ENCODE measurements around the gene S100PBP.

The S100PBP gene

GRCh38 chr1:32888677-32889420 is 71.4 kb downstream of the S100PBP start:
- DNase-seq: no peak

DNA sequence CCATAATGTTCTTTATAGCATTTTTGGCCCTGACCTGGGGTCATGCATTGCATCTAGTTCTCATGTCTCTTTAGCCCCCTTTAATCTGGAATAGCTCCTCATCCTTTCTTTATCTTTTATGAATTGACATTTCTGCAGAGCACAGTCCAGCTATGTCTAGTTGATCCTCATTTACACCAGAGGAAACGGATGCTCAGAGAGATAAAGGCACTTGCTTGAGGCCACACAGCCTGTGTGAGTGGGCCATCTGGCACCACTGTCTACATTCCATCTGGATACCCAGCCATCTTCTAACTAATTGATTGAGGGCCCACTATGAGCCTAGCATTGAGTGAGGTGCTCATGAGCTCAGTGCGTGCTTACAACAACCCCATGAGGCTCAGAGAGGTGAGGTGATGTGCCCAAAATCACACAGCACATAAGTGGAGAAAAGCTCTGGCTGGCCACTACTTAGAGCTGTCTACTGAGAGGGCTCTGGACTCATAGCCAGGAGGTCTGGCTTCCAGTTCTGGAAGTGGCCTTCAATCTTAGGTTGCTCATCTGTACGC is 72.4 kb downstream of the S100PBP start:
- DNase-seq: no peak

GRCh38 chr1:32890516-32891240 is 73.2 kb downstream of the S100PBP start:
- no peak for DNase-seq

GRCh38 chr1:32891241-32891570 is 73.8 kb downstream of the S100PBP start:
- no peak for DNase-seq

- DNase-seq: no peak
Observed at GRCh38 chr1:32891630-32892029, 74.2 kb downstream of the S100PBP start.

GRCh38 chr1:32892368-32893197 is 75.1 kb downstream of the S100PBP start:
- DNase-seq: peak; percentile 48

- DNase-seq: no peak
Observed at GRCh38 chr1:32893198-32894018, 76.0 kb downstream of the S100PBP start.

- no peak for DNase-seq
Observed at GRCh38 chr1:32894019-32894600, 76.7 kb downstream of the S100PBP start.

DNA sequence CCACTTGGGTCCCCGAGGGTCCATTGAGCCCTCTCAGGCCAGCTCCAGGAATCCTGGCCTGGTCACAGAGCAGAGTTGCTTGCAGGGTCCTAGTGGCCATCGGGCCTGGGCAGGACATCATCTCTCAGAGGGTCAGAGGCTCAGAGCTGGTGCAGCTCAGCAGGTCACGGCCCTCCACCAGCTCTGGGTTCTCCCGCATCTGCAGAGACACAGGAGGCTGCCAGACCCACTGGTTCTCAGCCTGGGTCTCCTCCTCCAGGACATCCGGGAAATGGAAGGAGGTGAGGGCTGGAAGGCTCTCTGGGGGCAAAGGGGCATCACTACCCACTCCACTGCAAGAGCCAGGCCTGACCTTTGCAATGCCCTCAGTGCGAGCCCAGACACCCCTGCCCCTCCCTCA is 77.2 kb downstream of the S100PBP start:
- DNase-seq: no peak

- DNase-seq: no peak
Observed at GRCh38 chr1:32895325-32896215, 78.1 kb downstream of the S100PBP start.

- DNase-seq: no peak
Observed at GRCh38 chr1:32896451-32896850, 79.0 kb downstream of the S100PBP start.

DNA sequence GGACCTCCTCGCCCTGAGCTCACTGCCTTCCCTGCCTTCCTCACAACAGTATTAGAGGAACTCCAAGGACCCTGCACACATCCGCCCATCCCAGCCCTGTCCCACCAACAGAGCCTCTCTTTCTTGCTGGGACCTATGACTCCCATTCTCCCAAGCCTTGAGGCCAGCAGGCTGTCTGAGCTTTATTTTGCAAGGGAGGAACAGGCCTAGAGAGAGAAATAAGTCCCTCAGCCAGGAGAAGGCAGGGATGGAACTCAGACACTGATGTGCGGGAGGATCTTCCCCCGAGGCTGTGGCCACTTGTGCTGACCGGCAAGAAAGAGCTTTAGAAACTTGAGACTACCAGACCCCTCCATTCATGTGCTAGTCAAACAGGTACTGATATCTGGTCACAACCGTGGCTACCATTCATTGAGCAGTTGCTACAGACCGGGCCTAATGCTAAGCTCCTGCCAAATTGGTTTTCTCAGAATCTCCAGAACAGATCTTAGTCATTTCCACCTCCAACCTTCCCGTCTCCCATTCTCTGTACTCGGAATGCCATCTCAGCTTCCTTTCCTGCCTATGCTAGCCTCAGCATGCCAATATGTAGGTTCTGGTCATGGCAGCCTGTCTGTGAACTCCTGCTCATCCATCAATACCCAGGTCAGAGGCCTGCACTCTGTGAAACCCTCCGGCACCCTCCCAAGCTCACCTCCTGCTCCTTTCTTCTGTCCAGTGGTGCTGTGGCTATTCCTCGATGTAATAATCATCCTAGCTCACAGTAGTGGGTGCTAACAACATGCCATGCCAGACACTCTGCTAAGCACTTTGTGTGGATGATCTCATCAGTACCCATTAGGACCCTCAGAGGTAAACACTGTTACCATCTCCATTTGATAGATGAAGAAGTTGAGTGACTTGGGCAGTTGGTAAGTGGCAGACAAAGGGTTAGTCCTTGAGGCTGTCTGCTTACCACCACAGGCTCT is 79.9 kb downstream of the S100PBP start:
- no peak for DNase-seq

GRCh38 chr1:32898056-32898455 is 80.6 kb downstream of the S100PBP start:
- no peak for DNase-seq

GRCh38 chr1:32898958-32899357 is 81.5 kb downstream of the S100PBP start:
- DNase-seq: no peak

DNA sequence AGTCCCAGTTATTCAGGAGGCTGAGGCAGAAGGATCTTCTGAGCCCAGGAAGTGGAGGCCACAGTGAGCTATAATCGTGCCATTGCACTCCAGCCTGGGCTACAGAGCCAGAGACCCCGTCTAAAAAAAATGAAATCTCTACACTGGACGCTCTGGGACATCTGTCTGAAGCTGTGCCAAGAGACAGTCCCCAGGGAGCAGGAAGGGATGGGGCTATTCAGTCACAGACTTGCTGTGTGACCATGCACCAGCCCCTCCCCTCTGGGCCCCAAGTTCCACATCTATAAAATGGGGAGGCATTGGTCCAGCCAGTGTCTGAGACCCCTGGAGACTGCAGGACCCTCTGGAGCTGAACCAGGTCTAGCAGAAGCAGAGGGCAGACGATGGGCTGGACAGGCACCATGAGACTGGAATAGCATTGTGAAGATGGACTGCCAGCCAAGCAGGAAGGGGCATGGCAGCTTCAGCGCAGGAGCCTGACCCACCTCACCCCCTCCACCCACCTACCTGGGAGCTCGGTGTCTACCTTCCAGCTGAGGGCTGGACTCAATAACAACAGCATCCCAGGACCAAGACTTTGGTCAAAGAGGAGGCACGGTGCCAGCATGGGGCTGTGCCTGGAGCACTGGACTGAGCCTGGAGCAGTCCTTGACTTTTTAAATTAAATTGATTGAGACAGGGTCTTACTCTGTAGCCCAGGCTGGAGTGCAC is 82.3 kb downstream of the S100PBP start:
- DNase-seq: no peak

DNA sequence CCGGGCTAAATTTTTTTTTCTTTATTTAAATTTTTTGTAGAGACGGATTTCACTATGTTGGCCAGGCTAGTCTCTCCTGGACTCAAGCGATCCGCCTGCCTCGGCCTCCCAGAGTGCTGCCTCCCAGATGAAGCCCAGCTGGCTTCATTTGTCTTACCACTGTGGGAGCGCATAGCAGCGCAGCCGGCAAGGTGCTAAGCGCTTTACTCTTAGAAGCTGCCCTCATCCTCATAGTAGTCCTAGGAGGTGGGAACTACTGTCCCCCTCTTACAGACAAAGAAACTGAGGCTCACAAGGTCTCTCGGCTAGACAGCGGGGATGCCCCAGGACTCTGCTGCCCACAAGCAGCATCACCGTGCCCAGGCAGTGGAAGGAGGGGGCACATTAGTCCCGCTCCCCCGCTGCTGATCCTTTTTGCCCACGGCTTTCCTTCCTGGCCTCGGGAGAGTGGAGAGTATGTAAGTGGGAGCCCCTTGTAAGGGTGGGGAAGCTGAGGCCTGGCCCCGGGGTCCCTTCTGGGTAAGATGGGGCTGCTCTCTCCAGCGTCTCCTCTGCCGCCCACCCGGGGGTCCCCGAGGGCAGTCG is 83.0 kb downstream of the S100PBP start:
- no peak for DNase-seq

GRCh38 chr1:32900956-32901822 is 83.7 kb downstream of the S100PBP start, which contains the start of gene TMEM54:
Gene TMEM54 (minus strand): TSS chr1:32901389. CDS start chr1:32901238, 151 bp downstream.
- DNase-seq: peak; percentile 18

Data from stimulated activated CD4-positive, alpha-beta T cell treated with anti-CD3 and anti-CD28 coated beads, Interleukin-4, amount 100 ng/mL, for 1 hour (primary cell).